Measurements from ENCODE around the gene SLC2A1.

The SLC2A1 gene

GRCh38 chr1:42891465-42892138 lies 67.1 kb downstream of the SLC2A1 start:
- no peak for TF ChIP-seq CTCF (IDR thresholded peaks at IDR 0.05; ENCODE audit: low read depth, low read length)
- DNase-seq (ENCODE audit: low read depth in 2 of 2), result no peak
- no peak overlapping the region for H3K4me3 ChIP-seq (replicated peaks in 1 of 2; ENCODE audit: low read depth in 2 of 2, low read length in 2 of 2)

- DNase-seq (ENCODE audit: low read depth in 2 of 2), result no peak
- no peak for TF ChIP-seq CTCF (IDR thresholded peaks at IDR 0.05; ENCODE audit: low read depth, low read length)
- H3K4me3 ChIP-seq (replicated peaks in 1 of 2; ENCODE audit: low read depth in 2 of 2, low read length in 2 of 2), result no peak overlapping the region
Observed at GRCh38 chr1:42889264-42889663, 69.4 kb downstream of the SLC2A1 start.

GRCh38 chr1:42888013-42888633 lies 70.5 kb downstream of the SLC2A1 start:
- TF ChIP-seq CTCF (IDR thresholded peaks at IDR 0.05; ENCODE audit: low read depth, low read length), result no peak
- no peak overlapping the region for H3K4me3 ChIP-seq (replicated peaks in 1 of 2; ENCODE audit: low read depth in 2 of 2, low read length in 2 of 2)
- no peak for DNase-seq (ENCODE audit: low read depth in 2 of 2)

- TF ChIP-seq CTCF (IDR thresholded peaks at IDR 0.05; ENCODE audit: low read depth, low read length), result no peak
- H3K4me3 ChIP-seq (replicated peaks in 1 of 2; ENCODE audit: low read depth in 2 of 2, low read length in 2 of 2), result no peak overlapping the region
- no peak for DNase-seq (ENCODE audit: low read depth in 2 of 2)
Observed at GRCh38 chr1:42887366-42887765, 71.3 kb downstream of the SLC2A1 start.

GRCh38 chr1:42886800-42887199 lies 71.9 kb downstream of the SLC2A1 start:
- no peak for TF ChIP-seq CTCF (IDR thresholded peaks at IDR 0.05; ENCODE audit: low read depth, low read length)
- H3K4me3 ChIP-seq (replicated peaks in 1 of 2; ENCODE audit: low read depth in 2 of 2, low read length in 2 of 2), result no peak overlapping the region
- peak in 1 of 2 donors; percentile 5 for DNase-seq (ENCODE audit: low read depth in 2 of 2)

GRCh38 chr1:42886046-42886739 lies 72.5 kb downstream of the SLC2A1 start:
- TF ChIP-seq CTCF (IDR thresholded peaks at IDR 0.05; ENCODE audit: low read depth, low read length), result no peak
- DNase-seq (ENCODE audit: low read depth in 2 of 2), result no peak
- H3K4me3 ChIP-seq (replicated peaks in 1 of 2; ENCODE audit: low read depth in 2 of 2, low read length in 2 of 2), result no peak overlapping the region

All from cardiac fibroblast (primary cell).